NCI-H524 treated with DMSO at 0.1 percent for 48 hours (cell line): ENCODE measurements around the gene CLRN3.

Experiments used
- DNase-seq: peaks from one replicate; lab custom pipeline; 2025; lab: John Stamatoyannopoulos, UW

The CLRN3 gene

DNA sequence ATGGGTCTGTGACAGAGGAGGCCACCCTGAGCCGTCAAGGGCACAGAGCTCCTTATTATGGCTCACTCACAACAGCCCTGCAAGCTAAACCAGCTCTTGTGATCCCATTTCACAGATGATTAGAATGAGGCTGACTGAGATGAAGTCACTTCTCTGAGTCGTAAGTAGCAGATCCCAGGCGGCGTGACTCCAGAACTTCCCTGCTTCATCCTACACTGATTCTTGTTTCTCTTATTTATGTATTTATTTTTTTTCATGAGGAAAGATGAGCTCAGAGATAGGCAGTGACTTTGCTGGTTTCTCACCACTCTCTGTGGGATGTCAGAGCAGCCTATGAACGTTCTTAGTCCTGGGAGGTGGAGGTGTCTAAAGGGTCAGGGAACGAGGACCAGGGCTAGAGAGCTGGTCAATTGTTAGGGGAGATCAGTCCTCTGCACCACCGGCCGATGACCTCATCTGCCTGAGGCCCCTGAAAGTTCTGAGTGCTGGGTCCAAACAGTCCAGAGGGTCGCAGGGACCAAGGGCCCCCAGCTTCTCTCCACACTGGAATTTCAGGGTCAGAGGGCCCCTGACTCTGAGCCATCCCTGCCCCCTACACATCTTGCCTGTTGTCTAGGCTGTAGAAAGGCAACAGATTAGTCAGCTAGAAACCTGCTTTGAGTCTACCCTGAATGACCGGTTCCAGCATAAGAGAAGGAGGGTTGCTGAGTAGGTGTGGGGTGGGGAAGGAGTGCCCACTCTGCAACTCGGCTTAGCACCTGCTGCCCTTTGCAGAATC is 17.9 kb downstream of the CLRN3 start:
- no peak for DNase-seq

DNA sequence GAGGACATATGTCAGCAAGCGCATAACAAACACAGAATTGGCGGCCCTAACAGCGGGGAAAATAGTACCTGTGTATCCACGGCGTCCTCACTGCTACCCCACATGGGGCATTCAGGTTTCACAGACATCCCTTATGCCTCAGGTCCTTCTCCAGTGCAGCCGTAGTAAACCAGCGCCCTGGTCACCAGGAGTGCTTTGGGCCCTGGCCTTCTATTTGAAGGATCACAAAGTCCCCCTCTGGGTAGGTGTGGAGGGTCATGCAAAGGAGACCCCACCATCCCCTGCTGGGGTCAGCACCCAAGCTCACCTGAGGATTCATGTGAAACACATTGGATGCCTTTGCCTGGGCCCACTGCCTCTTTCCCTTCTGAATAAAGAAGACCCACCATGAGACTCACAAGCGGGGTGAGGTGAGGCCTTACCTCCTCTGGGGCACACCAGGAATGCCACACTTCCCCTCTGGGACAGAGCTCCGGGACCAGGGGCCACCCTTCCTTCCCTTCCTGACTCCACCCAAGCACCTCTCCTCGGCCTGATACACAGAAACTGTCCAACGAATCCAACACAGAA is 18.8 kb downstream of the CLRN3 start:
- DNase-seq = no peak

DNA sequence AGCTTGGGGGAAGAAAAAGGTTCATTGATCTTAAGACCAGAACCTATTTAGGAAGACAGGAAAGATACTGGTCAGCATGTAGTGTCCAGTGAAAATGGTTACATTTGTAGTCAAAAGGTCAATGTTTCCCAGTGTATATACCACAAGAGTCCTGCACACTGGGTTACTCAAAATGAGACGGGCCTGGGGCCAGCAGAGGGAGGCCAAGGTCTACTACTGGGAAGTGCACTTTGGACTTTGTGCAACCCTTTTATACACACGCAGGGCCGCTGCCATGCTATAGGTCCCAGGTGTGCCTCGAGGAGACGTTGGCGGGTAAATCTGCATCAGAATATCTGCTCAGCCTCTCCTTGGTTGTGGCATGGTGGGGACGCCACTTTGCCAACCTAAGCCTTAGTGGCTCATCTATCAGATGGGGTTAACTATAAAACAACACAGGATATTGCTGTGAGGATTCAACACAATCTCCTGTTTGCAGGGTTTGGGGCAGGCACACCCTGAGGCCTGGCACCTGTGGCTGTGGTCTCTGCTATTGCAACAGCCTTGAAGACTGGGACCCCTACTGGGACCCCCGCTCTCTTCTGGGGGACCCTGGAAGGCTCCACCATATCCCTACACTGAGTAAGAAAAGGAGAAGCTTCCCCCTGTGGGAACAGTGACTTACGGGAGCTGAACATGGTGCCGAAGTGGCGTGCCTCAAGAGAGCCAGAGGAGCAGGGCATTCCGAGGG is 19.7 kb downstream of the CLRN3 start:
- DNase-seq = no peak

DNA sequence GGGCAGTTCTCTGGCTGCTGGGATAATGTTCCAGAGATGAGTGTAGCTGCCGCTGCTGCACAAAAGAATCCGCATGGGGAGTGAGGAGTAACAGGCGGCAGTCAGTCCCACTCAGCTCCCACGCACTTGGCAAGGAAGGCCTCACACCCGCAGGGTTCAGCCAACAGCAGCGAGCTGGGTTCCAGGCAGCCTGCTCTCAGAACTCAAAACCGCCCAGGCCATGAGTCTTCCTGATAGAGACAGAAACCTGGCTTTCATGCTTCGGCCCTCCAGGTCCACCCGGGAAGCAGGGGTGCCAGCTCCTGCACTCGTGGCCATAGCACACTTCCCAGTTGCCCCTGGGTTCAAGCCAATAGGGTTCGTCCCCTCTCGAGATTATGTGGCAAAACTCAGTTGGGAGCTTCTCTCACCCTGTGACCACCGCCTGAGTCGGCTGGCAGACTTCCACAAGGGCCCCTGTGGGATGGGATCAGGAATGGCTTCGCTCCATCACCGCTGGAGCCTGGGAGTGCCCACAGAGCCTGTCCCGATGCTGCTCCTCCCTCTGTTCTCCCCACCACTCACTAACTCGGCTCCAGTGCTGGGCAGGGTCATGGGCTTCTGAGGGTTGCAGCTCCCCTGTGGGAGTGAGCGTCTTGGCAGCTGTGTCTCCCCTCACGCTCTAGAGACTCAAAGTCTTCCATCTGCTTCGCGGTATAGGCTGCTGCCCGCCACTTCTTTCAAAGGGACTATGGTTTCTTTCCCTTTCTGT is 20.6 kb downstream of the CLRN3 start:
- DNase-seq = no peak

DNA sequence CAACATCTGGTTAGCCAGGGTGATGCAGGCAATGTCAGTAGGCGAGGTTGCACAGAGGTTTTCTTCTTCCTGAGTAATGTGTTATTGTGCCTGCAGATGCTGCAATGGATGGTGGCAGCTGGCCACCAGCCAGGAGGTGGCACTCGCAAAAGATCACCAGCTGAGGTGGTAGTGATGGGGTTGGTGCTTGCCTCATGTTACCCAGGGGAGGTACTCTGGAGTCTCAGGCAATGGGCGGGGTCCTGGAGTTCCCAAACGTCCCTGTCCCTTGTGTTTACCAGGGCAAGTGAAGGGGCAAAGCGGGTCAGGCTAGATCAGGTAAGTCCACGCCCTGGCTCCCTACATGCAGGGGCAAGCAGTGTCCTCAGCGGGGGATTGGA is 21.1 kb downstream of the CLRN3 start:
- no peak for DNase-seq

DNA sequence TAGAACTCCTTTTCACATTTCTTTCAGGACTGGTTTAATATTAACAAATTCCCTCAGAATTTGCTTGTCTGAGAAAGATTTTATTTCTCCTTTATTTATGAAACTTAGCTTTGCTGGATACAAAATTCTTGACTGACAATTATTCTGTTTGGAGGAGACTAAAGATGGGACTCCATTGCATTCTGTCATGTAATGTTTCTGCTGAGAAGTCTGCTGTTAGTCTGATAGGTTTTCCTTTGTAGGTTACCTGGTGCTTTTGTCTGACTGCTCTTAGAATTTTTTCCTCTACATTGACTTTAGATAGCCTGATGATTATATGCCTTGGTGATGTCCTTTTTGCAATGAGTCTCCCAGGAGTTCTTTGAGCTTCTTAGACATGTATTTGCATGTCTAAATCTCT is 23.4 kb downstream of the CLRN3 start:
- DNase-seq = no peak

DNA sequence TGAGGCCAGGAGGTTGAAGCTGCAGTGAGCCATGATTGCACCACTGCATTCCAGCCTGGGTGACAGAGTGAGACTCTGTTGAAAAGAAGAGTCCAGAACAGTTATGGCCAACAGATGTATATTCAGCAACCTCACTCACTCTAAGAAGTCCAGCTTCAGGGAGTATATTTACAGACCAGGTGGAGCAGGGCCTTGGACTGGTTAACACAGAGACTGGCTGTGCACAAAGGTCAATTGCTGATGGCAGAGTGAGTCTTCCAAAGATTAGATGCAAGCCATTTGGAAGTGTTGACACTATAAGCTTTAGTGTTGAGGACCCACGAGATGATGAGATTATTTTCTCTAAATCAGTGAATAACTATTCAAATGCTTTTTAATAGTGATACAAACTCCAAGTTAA is 24.9 kb downstream of the CLRN3 start:
- DNase-seq = no peak

DNA sequence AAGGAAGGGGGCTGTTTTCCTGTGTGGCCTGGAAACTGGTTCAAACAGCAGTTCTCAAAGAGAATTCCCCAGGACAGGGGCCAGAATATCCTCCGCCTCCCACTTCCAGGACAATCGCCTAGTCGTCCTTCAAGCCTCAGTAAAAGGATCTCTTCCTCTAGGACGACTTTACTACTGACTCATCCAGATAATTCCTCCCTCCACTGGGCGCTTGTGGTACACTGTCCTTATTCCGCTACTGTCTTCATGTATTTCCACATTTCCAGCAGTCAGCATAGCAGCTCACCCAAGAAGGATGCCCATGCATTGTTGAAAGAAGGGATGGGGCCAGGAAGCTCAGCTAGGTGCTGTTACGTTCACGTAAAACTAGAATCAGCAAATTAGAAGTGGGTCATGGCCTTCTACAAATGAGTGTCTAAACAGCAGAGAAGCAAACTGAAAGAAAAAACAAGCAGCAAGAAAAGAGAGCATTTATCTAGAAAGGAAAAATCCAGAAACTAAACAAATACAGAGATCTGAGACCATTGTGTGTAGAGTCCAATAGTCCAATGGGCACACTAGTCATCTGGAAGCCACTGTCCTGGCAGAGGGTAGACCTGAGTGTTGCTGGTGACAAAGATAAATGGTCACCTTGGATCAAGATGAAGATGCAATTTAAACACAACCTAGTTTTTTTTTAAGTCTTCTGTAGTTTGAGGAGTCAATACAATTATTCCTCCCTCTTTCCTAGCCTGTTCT is 26.3 kb downstream of the CLRN3 start:
- DNase-seq = no peak

DNA sequence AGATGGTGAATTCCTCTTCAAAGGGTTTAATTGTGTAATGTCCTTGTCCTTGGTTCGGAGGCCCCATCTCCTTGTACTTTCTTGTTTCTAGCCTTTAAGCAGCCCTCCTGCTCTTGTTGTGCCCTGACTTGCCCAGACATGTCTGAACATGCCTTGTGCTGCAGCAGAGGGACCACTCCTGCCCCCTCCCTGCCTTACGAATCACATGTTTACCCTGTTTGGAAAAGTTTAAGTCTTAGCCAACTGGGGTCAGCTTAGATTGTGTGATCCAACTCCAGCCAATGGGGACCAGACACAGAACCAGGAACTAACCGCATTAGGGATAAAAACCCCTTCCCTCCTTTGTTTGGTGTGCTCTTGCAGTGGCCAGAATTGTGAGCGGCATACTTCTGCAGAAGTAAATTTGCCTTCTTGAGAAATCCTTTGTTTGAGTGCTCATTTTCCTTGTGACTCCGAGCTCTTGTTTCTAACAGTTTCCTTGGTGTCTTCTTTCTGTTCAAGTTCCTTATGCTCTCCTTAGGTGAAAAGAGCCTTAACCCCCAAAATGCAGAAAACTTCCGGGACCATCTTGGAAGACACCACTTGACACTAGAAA is 29.4 kb downstream of the CLRN3 start:
- no peak for DNase-seq

DNA sequence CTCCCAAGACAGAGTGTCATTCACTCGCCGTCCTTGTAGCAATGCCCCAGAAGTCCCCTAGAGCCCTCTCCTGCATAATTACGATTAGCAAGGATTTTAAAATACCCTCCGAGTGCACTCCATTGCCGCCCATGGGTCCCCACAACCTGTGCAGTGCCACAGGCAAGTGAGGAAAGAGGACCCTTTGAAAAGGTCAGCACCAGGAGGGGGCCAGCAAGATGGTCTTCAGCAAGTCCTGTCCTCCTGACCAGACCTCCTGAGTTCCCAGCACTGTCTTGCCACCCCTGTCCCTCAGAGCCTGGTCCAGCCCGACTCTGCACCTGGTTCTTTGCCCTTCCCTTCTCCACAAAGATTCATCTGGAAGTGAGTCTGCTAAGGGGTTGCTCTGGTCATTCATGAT is 32.1 kb downstream of the CLRN3 start:
- no peak for DNase-seq

DNA sequence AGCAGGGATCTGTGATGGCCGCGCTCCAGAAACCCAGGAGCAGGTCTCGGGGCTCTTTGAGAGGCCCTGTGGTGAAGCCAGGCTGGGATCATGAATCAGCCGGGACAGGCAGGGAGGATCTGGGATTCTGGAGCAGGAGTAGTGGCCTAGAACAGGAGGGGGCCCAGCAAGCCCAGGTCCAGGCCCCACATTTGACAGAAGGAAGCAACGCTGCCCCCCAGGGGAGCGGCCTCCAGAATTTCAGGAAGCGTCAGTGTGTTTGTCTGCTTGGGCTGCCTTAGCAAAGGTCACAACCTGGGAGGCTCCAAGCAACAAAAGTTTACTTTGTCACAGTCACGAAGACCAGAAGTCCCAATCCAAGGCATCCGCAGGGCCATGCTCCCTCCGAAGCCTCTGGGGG is 36.8 kb downstream of the CLRN3 start:
- DNase-seq = no peak

DNA sequence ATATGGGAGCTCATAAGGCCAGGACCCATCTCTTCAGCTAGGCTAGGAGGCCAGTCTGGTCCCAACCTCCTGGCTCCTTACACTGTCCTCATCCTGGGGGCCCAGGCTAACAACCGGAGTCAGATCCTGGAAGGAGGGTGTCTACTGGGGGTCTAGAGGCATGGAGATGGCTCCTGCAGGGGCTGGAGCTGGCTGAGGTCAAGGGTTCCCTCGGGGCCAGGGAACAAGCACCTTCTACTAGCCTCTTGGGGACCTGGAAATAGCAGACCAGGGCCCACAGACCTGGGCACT is 37.2 kb downstream of the CLRN3 start:
- no peak for DNase-seq

DNA sequence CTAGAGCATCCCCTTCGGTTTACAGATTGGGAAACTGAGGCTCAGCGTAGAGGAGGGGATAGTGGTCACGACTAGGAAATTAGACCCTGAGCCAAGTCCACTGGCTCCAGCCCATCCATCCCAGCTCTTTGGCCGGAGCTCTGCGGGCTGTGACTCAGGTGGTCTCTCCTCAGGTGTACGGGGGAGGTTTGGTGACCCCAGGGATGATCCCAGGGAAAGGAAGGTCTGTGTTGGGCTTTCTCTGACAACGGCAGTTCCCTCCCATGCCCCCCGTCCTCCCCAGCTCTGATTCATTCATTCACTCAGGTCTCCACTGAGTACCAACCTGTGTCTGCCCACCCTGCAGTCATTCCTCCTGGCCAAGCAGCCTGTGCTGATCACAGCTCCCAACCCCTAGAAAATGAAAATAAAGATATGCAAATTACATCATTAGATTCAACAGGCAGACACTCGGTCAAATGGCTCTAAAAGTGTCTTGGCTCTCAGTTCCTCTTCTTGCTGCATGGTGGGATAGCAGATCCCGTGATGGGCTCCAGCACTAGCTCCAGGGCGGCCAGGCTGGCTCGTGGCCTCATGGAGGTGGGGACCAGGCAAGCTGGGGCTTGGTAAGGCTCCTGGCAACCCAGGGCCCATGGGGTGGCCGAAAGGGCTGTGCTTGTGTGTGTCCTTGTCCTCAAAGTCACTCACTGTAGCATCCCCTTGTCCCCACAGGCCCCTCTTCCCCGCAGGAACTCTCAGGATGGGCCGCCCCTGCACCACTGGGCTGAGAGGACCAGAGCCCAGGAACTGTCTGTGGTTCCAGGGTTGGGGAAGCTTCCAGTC is 37.8 kb downstream of the CLRN3 start:
- DNase-seq = no peak

DNA sequence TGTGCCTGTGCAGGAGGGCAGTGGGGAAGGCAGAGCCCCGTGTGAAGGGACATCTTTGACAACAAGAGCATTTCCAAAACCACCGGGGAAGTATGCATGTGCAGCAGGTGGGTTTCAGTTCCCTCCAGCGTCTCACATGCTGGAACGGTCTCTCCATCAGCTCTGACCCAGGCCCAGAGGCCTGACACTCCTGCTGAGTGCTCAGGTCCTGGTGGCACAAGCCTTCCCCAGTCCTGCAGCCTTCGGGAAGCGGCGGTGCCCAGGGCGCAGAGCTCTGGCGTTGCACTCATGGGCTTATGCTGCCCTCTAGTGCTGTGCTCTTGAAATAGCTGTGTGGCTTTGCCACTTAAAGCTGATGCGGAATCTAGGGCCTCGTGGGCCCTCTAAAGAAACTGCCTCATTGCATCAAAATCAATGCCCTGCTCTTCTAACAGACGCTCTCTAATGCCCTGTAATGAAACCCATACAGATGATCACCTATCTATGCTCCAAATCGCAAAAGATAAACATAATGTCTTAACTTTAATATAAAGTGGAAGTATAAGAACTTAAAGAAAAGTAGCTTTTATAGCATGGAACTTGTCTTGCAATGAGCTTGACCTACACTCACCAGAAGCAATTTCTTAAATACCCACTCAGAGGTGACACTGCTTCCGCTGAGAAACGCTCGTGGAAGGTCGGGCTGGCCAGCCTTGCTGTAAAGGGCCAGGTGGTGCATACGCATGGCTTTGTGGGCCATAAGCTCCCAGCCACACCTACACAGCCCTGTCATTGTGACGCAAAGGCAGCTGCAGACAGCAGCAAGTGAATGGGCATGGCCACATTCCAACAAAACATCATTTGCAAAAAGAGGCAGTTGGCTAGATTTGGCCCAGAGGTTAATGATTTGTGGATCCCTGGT is 38.6 kb downstream of the CLRN3 start:
- DNase-seq = no peak

DNA sequence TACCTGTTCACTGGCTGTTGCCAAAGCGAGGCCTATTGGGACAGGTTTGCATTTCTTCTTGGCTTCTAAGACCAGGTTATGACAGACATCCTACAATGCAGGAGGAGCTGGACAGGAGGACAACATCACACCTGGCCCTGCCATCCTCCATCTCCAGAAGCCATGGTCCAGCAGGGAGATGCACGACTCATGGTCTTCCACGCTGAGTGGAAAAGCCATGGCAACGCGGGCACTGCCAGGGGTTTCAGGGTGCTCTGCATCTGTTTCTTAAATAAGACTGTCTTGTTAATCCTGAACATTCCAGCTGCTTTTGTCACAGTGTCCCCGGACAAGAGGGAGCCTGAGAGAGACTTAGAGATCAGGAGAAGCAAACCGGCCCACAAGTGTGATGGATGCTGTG is 40.3 kb downstream of the CLRN3 start:
- DNase-seq = no peak

DNA sequence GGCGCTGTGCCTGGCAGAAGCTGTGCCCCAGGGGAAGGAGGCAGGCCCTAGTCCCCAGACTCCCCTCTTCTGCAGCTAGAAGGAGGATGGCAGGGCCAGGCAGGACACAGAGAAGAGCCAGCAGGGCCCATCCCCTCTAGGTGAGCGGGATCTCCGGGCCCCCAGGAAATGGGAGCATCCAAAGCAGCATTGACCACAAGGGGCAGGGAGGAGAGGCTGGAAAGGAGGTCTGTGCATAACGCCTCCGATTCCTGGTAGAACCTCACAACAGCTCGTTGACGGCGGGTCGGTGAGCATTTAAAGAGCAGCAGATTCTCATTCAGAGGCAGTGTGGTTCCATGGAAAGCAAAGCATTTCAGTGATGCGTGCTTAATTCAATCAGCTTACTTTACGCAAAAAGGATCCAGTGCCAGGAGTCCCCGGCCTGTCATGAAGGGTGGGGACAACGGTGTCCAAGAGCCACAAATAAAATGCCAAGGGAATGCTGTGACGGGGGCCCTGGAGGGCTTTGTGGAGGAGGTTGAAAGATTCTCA is 41.0 kb downstream of the CLRN3 start:
- no peak for DNase-seq

DNA sequence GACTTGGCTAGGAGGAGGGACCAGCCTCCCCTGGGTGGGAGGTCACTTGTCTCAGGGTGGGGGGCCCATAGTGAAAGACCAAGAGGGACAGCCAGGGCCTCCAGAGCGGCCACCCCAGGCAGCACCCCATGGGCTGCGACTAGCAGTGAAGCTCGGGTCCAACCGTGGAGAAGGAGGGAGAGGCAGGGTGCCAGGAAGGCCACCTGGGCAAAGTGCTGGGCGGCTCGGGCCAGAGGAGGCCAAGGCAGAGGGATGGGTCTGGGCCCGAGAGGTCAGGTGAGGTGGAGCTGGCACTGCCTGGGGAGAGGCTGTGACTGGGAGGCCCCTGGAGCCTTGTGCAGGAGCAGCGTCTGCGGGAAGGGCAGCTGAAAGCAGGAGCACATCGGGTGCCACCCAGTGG is 41.8 kb downstream of the CLRN3 start:
- no peak for DNase-seq

DNA sequence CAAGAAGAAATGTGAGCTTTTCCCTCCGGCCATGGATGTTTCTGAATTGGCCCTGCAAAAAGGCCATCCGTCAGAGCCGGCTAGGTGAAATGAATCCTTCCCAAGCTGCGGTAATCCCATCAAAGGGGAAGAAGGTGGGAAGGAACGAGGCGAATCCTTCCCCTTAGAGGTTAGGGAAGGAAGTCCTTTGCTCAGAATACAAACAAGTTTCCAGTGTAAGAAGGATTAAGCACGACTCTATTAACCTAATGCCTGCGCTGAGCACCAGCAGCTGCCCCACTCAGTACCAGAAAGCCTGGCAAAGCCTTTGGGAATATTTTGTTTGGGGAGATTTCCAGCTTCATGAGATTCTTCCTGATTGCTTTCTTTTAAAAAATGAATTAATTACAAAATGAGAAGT is 42.8 kb downstream of the CLRN3 start:
- peak; percentile 9 for DNase-seq

DNA sequence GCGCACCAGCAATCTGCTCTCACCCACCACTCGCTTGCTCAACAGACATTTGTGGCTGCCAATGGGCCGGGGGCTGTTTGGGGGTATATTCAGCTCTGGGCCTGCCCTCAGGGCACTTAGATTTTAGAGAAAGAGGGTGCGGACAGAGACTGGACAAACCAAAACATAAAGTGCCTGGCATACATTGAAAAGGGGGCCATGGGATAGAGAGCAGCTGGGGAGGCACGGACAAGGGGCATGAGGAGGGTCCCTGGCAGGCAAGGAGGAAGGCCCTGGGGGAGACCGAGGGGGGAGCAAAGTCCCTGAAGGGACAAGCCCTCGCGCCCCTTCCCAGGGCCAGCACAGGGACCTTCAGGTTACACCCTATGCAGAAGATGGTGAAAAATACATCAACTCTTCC is 43.5 kb downstream of the CLRN3 start:
- no peak for DNase-seq

DNA sequence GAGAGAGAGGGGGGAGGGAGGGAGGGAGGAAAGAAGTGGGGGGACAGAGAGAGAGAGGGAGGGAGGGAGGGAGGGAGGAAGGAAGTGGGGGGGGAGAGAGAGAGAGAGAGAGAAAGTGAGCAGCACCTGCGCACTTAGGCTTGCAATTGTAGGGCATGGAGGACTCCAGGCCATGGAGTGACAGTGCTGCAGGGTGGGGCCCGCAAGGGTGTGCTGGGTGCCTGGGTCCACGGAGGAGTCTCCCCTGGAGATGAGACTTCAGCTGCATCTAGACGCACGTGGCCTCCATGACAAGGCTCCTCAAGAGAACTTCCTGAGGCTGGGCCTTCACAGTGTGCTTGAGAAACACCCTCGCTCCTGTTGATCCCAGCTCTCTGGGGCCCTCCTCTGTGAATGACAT is 44.5 kb downstream of the CLRN3 start:
- no peak for DNase-seq
